HUES48 (cell line): Measurements from ENCODE around the gene ASTN2.
"Not testable (repeated sequence)": the region's sequence is repeated elsewhere in the genome, so short reads cannot be mapped to it uniquely, and the experiment has no call there.

Experiments
- H3K27ac ChIP-seq: one replicate; pipeline ENCODE4 v1.7.0; 2013; ENCODE audit warnings: low read depth, low read length, inconsistent platforms
- H3K27me3 ChIP-seq: 2 replicates; pipeline ENCODE4 v1.6.1; 2013; ENCODE audit warnings: mild to moderate bottlenecking, low read length; ENCODE audit not compliant: control insufficient read depth, insufficient read depth
- H3K36me3 ChIP-seq: 2 replicates; pipeline ENCODE4 v1.6.1; 2013; ENCODE audit warnings: low read length; ENCODE audit not compliant: control insufficient read depth, insufficient read depth
- H3K4me1 ChIP-seq: 2 replicates; pipeline ENCODE4 v1.6.1; 2013; ENCODE audit warnings: mild to moderate bottlenecking, low read length; ENCODE audit not compliant: control insufficient read depth, insufficient read depth
- H3K4me3 ChIP-seq: 2 replicates; pipeline ENCODE4 v1.5.1; 2013; ENCODE audit warnings: mild to moderate bottlenecking, low read depth, low read length
- H3K9ac ChIP-seq: 2 replicates; pipeline ENCODE4 v1.6.1; 2013; ENCODE audit warnings: mild to moderate bottlenecking, low read depth, low read length, moderate library complexity
- H3K9me3 ChIP-seq: 2 replicates; pipeline ENCODE4 v1.6.1; 2013; ENCODE audit warnings: low read length; ENCODE audit not compliant: control insufficient read depth, insufficient read depth

Gene ASTN2

DNA sequence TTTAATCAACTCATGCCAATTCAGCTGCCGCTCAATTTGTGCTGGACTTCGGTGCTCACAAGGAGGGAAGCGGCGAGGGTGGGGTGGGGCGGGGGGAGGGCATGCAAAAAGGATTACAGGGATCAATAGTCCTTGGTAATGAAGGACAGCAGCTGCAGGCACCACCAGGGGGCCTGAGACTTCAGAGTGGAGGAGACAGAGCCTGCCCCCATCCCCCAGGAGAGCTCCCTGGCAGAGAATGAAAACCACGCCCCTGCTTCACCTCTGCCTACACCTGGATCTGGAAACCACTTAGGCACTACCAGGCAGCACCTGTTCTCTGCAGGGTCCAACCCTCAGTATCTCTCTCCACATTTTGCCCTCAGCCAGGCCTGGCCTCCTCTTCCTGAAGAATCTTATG, 572.2 kb downstream of the ASTN2 start:
- Histone ChIP-seq H3K9ac (no peak overlapping the region), H3K27ac (no peak overlapping the region), H3K4me3 (no peak overlapping the region), H3K27me3 (no peaks in the 10 kb centered on the region), H3K9me3 (no peaks in the 10 kb centered on the region; the same call in 1 of the 2 replicates), H3K4me1 (peaks cover 15% of the 10 kb centered on the region), H3K36me3 (no peaks in the 10 kb centered on the region)

DNA sequence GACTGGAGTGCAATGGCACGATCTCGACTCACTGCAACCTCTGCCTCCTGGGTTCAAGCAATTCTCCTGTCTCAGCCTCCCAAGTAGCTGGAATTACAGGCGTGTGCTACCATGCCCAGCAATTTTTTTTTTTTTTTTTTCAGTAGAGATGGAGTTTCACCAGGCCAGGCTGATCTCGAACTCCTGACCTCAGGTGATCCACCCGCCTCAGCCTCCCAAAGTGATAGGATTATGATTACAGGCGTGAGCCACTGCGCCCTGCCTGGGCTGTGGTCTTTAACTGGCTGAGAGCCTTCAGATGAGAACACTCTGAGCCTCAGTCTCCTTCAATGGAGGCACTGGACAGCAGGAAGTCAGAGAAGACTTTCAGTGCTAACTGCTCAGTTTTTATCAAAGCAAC, 576.4 kb downstream of the ASTN2 start:
- H3K4me3 ChIP-seq, H3K9me3 ChIP-seq, H3K36me3 ChIP-seq, H3K27ac ChIP-seq, H3K9ac ChIP-seq, H3K27me3 ChIP-seq: not testable (repeated sequence)
- H3K4me1 ChIP-seq: peaks cover 47% of the 10 kb centered on the region

DNA sequence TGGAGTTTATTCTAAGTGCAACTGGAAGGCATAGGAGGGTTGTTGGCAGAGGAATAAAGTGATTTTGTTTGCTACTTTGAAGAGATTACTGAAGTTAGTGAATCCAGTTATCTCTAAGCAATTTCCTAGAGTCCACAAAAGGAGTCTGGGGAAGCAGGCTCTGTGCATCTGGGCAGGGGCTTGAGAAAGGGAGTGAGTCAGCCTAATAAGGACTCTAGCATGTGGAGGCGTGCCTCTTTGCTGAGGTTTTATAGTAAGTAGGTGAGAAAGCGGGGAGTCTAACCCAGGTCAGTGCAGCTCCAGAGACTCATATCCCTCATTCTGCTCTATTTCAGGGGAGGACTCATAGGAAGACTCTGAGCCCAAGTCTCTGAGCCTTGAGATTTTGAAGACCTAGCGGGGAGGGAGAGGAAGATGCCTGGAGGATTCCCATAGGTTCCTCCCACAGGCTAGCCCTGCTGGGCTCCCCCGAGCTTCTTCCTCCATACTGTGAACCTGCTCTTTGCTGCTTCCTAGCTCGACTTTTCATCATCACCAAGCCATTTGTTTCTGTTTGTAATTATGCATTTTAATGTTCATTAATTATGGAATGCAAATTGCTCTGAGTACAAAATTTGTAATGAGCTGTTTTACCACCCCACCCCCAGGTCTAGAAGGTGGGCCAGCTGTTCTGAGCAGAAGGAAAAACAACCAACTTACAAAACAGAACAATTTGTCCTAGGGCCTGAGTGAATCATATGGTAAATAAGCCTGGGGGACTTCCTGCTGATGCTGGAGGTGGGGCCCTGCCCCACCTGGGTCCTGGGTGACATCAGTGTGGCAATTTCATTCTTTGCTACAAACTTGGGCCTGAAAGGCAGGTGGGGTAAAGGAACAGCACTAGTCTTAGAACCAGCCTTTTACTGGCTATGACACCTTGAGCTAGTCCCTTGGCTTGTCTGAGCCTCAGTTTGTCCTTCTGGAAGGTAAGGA, 577.6 kb downstream of the ASTN2 start:
- H3K4me1 ChIP-seq: peaks cover 40% of the 10 kb centered on the region
- peak overlapping the region; percentile 85 for H3K27ac ChIP-seq
- no peak overlapping the region for H3K4me3 ChIP-seq
- peak overlapping the region; percentile 42; the same call in 1 of the 2 replicates for H3K9ac ChIP-seq
- no peaks in the 10 kb centered on the region for H3K36me3 ChIP-seq
- no peaks in the 10 kb centered on the region; the same call in 1 of the 2 replicates for H3K9me3 ChIP-seq
- no peaks in the 10 kb centered on the region for H3K27me3 ChIP-seq

DNA sequence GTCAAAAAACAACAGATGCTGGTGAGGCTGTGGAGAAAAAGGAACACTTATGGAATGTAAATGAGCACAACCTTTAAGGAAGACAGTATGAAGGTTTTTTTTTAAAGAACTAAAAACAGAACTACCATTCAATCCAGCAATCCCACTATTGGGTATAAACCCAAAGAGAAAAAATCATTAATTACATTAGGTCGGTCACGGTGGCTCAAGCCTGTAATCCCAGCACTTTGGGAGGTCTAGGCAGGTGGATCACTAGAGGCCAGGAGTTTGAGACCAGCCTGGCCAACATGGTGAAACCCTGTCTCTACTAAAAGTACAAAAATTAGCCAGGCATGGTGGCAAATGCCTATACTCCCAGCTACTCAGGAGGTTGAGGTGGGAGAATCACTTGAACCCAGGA, 584.5 kb downstream of the ASTN2 start:
- H3K27ac ChIP-seq, H3K27me3 ChIP-seq, H3K9ac ChIP-seq, H3K4me1 ChIP-seq, H3K4me3 ChIP-seq, H3K9me3 ChIP-seq, H3K36me3 ChIP-seq: not testable (repeated sequence)

DNA sequence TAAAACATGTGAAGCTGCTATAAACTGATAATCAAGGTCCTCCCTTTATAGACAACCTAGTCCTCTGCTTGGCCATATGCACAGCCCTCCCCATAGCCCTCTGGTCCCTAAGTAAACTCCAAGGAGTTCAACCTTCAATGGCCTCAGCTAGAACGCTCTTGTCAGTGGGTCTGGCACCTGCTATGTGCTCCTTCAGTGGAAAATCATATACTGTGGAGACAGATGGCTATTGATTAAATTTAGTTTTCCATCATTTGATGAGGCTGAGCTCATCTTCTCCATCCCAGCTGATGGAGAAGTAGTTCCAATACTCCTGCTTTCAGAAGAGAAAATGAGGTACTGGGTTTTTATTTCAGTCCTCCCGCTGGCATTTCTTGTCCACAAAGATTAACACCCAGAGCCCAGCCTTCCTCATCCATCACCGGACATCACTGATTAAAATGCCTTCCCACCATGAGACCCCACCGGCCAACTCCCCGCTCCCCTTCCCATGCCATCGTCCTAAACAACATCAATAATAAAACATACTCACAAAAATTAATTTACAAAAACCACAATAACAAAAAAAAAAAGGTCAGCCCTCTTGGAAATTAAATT, 593.1 kb downstream of the ASTN2 start:
- no peaks in the 10 kb centered on the region for H3K36me3 ChIP-seq
- H3K4me1 ChIP-seq: peaks cover 22% of the 10 kb centered on the region
- no peak overlapping the region for H3K9ac ChIP-seq
- H3K27ac ChIP-seq: no peak overlapping the region
- no peaks in the 10 kb centered on the region for H3K9me3 ChIP-seq
- no peaks in the 10 kb centered on the region for H3K27me3 ChIP-seq
- H3K4me3 ChIP-seq: no peak overlapping the region

DNA sequence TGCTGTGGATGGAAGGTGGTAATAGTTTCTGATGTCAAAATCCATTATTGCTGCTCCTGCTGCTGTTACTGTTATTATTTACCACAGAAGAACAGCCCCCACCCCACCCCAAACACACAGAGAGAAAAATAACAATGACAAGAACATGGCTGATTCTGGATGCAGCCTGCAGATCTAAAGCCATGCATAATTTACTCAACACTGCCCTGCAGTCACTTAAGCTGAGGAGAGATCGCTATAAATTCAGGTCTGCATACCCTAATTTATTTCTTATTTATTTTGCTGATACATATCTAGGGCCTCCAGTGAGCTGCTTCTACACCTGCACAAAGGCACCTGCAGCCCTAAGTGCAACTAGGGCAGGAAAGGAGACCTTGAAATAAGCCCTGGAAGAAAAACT, 595.7 kb downstream of the ASTN2 start:
- H3K27me3 ChIP-seq: no peaks in the 10 kb centered on the region
- H3K4me1 ChIP-seq: peaks cover 22% of the 10 kb centered on the region
- H3K9me3 ChIP-seq: no peaks in the 10 kb centered on the region
- H3K36me3 ChIP-seq: no peaks in the 10 kb centered on the region
- no peak overlapping the region for H3K27ac ChIP-seq
- no peak overlapping the region for H3K4me3 ChIP-seq
- no peak overlapping the region for H3K9ac ChIP-seq

DNA sequence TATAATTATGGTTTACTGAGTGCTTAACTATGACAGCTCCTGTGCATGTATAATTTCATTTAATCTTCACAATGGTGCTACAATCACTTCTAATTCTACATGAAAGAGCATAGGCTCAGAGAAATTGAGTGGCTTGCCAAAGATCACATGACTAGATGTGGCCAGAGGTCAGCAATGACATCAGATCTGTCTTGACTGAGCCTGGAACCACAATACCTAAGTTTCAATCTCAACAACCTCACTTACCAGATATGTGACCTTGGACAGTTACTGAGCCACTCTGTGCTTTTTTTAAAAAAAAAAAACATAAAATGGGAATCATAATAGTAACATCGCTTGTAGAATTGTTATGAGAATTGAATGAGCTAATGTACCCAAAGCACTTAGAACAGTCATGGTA, 597.1 kb downstream of the ASTN2 start:
- Histone ChIP-seq H3K27me3 (no peaks in the 10 kb centered on the region), H3K36me3 (no peaks in the 10 kb centered on the region), H3K9me3 (no peaks in the 10 kb centered on the region), H3K9ac (no peak overlapping the region), H3K4me1 (peaks cover 22% of the 10 kb centered on the region), H3K4me3 (no peak overlapping the region), H3K27ac (no peak overlapping the region)

DNA sequence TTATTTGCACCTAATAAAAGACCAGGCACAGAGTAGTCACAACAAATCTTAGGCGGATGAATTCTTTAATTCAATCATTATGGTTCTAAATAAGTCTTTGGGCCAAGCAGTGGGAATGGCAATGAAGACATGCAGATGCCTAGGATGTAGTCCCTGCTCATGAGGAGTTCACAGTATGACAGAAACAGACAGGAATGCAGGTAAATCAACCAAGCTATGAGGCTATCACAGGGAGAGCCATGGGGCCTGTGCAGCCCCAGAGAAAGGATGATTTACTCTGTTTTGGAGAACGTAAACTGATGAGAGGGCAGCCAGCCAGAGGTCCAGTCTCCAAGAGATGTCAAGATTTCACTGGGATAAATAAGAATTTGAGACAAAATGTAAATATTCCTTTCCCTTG, 598.4 kb downstream of the ASTN2 start:
- Histone ChIP-seq H3K4me3 (no peak overlapping the region), H3K9me3 (no peaks in the 10 kb centered on the region), H3K4me1 (peaks cover 19% of the 10 kb centered on the region), H3K27me3 (no peaks in the 10 kb centered on the region), H3K36me3 (no peaks in the 10 kb centered on the region), H3K9ac (no peak overlapping the region), H3K27ac (no peak overlapping the region)

DNA sequence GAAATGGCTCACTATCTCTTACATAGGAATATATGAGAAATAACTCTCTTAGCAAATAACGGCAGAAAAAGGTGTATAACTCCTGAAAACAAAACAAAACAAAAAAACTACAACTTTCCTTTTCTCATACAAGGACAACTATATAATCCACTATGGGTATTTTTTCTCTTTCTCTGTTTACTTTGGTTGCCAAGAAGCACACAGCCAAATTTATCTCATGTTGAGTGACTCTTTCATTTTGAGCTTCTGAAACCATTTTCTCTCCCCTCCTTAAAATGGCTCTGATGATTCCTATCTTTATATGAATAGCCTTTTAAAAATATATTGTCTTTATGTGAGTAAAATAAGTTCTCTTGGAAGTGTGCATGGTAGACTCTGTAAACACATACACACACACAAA, 599.0 kb downstream of the ASTN2 start:
- H3K9ac ChIP-seq: no peak overlapping the region
- H3K4me1 ChIP-seq: peaks cover 19% of the 10 kb centered on the region
- no peak overlapping the region for H3K4me3 ChIP-seq
- H3K27ac ChIP-seq: no peak overlapping the region
- H3K9me3 ChIP-seq: no peaks in the 10 kb centered on the region
- H3K36me3 ChIP-seq: no peaks in the 10 kb centered on the region
- no peaks in the 10 kb centered on the region for H3K27me3 ChIP-seq

DNA sequence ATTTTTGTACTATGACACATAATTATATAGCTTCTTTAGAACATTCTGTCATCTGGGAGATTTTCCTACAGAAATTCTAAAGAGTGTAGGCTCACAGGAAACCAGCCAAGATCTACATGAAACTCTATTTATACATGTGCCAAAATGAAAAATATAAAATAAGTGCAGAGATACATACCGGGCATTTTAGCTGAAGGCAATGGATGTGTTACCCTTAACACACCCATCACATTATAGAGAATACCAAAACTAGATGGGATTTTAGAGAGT, 601.9 kb downstream of the ASTN2 start:
- Histone ChIP-seq H3K36me3 (no peaks in the 10 kb centered on the region), H3K27ac (no peak overlapping the region), H3K9me3 (no peaks in the 10 kb centered on the region), H3K27me3 (no peaks in the 10 kb centered on the region), H3K9ac (no peak overlapping the region), H3K4me3 (no peak overlapping the region), H3K4me1 (peaks cover 7% of the 10 kb centered on the region)

DNA sequence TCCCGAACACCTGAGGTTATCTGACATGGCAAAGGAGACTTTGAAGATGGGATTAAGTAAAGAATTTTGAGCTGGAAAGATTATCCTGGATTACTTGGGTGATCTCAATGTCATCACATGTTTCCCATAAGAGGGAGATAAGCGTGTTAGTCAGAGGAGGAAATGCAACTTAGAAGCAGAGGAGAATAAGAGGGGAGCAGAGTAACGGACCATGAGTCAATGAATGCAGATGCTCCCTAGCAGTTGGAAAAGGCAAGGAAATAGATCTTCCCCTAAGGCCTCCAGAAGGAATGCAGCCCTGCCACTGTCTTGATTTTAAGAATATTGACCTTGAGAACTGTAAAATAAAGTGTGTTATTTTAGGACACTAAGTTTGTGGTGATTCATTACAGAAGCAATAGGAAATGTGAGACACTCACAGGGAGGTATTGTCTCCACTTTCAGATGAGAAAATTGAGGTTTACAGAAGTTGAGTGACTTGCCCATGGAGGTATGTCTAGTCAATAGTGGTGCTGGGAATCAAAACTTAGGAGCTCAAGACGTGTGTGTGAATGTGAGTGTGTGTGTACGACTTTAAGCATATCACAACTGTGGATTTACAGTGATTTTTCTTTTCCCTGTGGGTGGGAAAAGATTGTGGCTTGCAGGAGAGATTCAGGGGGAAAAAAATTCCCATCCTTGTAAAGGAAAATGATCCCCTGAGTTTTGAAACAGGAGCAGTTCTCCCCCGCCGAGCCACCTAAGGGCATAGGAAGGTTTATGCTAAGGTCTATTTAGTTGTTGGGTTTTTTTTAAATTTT, 602.4 kb downstream of the ASTN2 start:
- H3K9me3 ChIP-seq: no peaks in the 10 kb centered on the region
- no peaks in the 10 kb centered on the region for H3K36me3 ChIP-seq
- no peaks in the 10 kb centered on the region for H3K27me3 ChIP-seq
- H3K4me1 ChIP-seq: peaks cover 3% of the 10 kb centered on the region
- no peak overlapping the region for H3K9ac ChIP-seq
- no peak overlapping the region for H3K27ac ChIP-seq
- no peak overlapping the region for H3K4me3 ChIP-seq
